VCaP (cell line): Measurements from ENCODE around the gene ACAP2.
"Not testable (repeated sequence)": the region's sequence is repeated elsewhere in the genome, so short reads cannot be mapped to it uniquely, and the experiment has no call there.

ENCODE experiments used
- H3K27ac ChIP-seq: fragments of 450-650 bp; 2 replicates; pipeline ENCODE4 v1.5.1; 2017
- TF ChIP-seq, protein P1 (sequence below): fragments of 450-650 bp; conservative IDR thresholded peaks from 2 replicates; pipeline ENCODE4 v1.5.1; 2017; ENCODE audit warnings: mild to moderate bottlenecking, moderate library complexity

ACAP2 gene

DNA sequence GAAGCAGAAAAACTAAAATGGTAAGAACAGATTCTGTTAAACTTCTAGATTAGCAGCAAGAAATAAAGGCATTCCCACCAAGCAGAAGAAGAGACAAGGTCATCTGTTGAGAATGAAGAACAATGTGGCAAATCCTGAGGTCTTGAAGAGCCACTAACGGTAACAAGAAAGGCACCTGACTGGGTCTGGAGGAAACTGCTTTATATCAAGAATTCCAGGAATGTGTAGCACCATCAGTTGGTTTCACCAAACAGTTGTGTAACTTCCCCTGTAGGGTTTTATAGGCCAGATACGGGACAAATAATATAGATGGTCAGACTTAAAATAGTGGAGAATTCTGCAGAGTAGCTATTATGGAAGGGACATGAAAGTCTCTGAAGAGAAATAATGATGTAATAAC is 57.3 kb downstream of the ACAP2 start:
- no peak overlapping the region for H3K27ac ChIP-seq
- TF ChIP-seq, protein P1, sequence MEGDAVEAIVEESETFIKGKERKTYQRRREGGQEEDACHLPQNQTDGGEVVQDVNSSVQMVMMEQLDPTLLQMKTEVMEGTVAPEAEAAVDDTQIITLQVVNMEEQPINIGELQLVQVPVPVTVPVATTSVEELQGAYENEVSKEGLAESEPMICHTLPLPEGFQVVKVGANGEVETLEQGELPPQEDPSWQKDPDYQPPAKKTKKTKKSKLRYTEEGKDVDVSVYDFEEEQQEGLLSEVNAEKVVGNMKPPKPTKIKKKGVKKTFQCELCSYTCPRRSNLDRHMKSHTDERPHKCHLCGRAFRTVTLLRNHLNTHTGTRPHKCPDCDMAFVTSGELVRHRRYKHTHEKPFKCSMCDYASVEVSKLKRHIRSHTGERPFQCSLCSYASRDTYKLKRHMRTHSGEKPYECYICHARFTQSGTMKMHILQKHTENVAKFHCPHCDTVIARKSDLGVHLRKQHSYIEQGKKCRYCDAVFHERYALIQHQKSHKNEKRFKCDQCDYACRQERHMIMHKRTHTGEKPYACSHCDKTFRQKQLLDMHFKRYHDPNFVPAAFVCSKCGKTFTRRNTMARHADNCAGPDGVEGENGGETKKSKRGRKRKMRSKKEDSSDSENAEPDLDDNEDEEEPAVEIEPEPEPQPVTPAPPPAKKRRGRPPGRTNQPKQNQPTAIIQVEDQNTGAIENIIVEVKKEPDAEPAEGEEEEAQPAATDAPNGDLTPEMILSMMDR: no peak

DNA sequence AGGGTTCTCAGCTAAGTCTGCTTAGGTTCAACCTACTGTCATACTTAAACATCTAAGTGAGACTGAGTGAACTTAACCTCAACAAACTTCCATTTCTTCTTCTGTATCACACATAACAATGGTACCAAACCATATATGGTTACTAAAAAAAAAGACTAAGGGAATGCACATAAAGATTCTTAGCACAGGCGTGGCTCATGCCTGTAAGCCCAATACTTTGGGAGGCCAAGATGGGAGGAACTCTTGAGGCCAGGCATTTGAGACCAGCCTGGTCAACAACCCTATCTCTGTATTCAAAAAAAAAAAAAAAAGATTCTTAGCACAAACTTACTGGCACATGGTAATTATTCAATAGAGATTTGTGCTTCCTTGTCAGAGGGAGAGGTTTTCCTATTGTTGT is 57.9 kb downstream of the ACAP2 start:
- TF ChIP-seq, protein P1: no peak
- H3K27ac ChIP-seq: no peak overlapping the region

- TF ChIP-seq, protein P1: no peak
Observed at GRCh38 chr3:195372220-195372619, 70.6 kb downstream of the ACAP2 start.

GRCh38 chr3:195366200-195366925 is 76.5 kb downstream of the ACAP2 start:
- TF ChIP-seq, protein P1: no peak

More at GRCh38 chr3:195372220-195372619, 70.6 kb downstream of the ACAP2 start:
- no peak overlapping the region for H3K27ac ChIP-seq

DNA sequence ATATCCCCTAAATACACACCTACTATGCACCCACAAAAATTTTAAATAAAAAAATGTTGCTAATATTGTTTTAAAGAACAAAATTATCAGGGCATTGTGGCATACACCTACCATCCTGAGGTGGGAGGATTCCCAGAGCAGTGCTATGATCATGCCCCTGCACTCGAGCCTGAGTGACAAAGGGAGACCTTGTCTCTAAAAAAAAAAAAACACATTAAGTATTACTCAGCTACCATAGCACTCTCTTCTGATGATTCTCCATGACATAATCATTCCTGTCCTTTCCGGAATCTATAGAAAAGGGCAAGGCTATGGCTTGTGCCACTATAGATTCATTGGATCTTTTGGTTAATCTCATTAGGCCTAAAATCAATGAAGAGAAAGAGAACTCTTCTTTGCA is 77.4 kb downstream of the ACAP2 start:
- TF ChIP-seq, protein P1: no peak
- H3K27ac ChIP-seq: no peak overlapping the region

More at GRCh38 chr3:195366200-195366925, 76.5 kb downstream of the ACAP2 start:
- H3K27ac ChIP-seq: no peak overlapping the region

DNA sequence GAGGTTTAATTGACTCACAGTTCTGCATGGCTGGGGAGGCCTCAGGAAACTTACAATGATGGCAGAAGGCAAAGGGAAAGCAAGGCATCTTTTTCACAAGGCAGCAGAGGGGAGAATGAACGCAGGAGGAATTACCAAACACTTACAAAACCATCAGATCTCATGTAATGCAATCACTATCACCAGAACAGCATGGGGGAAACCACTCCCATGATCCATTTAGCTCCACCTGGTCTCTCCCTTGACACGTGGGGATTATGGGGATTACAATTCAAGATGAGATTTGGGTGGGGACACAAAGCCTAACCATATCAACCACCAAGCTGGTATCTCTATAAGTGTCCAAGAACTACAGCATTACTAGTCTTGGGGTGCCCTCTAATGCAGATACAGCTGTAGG is 85.0 kb downstream of the ACAP2 start:
- H3K27ac ChIP-seq: not testable (repeated sequence)

DNA sequence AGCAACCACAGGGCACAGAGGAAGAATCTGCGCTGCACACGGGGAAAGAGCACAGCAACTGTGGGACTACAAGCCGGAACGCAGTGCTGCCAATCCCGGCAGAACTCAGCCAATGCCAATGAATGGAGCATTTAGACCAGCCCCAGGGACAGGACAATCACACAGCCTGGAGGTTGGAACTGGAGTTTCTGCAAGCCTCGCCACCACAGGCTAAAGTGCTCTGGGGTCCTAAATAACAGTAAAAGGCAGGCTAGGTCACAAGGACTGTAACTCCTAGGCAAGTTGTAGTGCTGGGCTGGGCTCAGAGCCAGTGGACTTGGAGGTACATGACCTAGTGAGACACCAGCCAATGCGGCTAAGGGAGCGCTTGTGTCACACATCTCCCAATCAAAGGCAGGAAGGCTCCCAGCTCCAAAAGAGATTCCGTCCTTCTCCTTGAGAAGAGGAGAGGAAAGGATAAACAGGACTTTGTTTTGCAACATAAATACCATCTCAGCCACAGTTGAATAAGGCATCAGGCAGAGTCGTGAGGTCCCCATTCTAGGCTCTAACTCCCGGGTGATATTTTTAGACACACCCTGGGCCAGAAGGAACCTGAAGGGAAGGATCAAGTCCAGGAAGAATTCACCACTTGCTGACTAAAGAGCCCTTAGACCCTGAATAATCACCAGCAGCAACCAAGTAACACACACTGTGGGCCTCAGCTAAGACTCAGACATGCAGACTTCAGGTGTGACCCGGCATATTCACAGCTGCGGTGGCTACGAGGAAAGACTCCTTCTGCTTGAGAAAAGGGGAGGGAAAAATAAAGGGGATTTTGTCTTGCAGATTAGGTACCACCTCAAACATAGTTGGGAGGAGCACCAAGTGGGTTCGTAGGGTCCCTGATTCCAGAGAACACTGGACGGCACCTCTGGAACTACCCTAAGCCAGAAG is 86.4 kb downstream of the ACAP2 start:
- TF ChIP-seq, protein P1: no peak
- no peak overlapping the region for H3K27ac ChIP-seq

DNA sequence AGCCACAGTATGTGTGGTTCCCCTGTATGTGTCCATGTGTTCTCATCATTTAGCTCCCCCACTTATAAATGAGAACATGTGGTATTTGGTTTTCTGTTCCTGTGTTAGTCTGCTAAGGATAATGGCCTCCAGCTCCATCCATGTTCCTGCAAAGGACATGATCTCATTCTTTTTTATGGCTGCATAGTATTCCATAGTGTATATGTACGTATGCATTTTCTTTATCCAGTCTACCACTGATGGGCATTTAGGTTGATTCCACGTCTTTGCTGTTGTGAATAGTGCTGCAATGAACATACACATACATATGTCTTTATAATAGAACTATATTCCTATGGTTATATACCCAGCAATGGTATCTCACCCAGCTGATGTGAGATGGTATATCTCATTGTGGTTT is 88.8 kb downstream of the ACAP2 start:
- H3K27ac ChIP-seq: not testable (repeated sequence)
